Measurements from ENCODE around the gene NAMPT.
"Not testable (repeated sequence)": the region's sequence is repeated elsewhere in the genome, so short reads cannot be mapped to it uniquely, and the experiment has no call there.

NAMPT gene

GRCh38 chr7:106236065-106236464 is 48.7 kb downstream of the NAMPT start:
- no peak for FAIRE-seq
- no peak for DNase-seq (ENCODE audit: low spot score)

DNA sequence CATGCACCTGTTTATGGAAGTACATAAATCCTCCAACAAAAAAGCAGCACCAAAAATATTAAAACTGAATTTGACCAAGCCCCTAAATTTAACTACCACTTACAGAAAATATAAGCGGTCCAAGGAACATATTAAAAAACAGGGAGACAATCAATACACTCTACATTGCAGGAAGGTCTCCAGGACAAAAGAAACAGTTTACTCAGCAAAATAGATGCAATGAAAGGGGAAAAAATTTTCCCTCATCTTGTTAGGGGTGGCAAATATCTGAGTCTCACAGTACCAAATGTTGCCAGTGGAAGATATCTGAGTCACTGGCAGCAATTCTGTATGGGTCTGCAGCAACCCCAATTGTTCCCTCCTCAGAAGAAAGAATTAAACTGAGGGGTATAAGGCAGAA is 50.4 kb downstream of the NAMPT start:
- no peak for DNase-seq (ENCODE audit: low spot score)
- FAIRE-seq = no peak

DNA sequence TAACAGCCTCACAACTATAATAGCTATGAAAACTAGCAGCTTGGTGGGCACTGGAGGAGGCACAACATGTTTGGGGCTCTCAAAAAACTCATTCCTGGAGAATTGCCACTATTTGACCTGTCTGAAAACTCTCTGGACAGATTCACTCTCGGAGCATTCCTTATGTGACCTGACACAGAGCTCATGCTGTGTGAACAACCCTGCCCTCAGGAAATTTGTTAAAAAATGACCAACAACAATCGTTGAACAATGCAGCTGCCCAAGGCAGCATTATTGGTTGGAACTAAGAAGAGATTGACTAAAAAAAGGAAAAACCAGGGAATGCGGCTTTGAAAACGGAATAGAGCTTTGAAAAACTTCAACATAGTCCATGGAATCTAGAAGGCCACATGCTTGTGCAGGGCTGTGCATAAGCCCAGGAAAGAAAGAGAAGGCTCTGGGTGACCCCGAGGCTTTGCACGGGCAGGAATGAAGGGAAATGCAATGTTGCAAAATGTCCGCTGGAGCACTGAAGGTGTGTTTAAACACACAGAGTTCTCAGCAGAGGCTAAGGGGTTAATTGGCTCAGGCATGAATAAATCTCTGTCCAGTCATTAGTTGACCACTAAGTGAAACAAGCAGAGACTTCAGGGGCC is 52.8 kb downstream of the NAMPT start:
- FAIRE-seq = no peak
- DNase-seq (ENCODE audit: low spot score) = no peak

GRCh38 chr7:106225856-106226255 is 58.9 kb downstream of the NAMPT start:
- DNase-seq (ENCODE audit: low spot score) = no peak

DNA sequence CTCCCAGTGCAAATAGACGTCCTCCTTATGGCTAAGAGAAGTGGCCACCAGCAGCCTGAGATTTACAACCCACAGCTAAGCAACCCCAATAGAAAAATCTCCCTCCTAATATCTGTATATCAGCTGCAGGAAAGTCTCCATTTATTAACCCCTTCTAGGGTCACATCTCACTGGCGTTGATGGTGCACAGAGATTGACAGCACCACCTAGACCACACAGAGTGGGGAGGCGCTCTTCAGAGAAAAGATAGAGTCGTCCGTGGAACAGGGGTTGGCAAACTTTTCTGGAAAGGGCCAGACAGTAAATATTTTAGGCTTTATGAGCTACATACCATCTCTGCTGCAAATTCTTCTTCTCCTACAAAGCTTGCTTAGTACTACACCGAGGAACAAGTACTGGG is 60.0 kb downstream of the NAMPT start:
- FAIRE-seq (no peak), DNase-seq (ENCODE audit: low spot score) (no peak)

More at GRCh38 chr7:106225856-106226255, 58.9 kb downstream of the NAMPT start:
- no peak for FAIRE-seq

DNA sequence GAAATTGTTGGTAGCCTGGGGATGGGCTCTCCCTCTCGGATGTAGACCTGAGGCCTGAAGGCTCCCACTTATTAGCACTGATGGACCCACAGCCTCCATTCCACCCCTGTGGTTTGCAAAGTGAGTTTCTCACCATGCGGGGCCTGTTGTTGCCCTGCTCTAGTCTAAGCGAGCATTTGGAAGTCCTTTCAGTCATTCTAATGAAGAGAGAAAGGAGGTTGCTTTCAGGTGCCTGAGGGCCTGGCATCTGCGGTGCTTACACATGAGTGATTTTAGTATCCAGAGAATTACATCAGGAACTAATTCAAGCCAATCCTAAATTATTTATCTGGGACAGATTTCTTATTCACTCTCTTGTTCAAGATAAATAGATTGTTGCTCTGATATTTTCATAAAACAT is 61.6 kb downstream of the NAMPT start:
- DNase-seq (ENCODE audit: low spot score) = no peak
- FAIRE-seq = no peak

- DNase-seq (ENCODE audit: low spot score) (no peak), FAIRE-seq (no peak)
Observed at GRCh38 chr7:106222545-106222944, 62.2 kb downstream of the NAMPT start.

DNA sequence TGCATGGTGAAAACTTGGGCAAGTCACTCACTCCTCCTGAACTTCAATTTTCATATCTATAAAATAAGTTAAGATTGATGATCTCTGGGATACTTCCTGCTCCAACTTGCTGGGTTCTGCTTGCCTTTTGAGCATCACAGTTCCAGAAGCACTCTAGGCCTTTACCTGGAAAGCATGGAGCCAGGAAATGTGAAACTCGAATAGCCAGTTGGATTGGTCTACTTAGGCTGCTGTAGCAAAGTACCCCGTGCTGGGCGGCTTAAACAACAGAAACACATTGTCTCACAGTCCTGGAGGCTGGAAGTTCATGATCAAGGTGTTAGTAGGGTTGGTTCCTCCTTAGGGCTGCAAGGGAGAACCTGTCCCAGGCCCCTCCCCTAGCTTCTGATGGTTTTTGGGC is 64.5 kb downstream of the NAMPT start:
- no peak for FAIRE-seq
- no peak for DNase-seq (ENCODE audit: low spot score)

DNA sequence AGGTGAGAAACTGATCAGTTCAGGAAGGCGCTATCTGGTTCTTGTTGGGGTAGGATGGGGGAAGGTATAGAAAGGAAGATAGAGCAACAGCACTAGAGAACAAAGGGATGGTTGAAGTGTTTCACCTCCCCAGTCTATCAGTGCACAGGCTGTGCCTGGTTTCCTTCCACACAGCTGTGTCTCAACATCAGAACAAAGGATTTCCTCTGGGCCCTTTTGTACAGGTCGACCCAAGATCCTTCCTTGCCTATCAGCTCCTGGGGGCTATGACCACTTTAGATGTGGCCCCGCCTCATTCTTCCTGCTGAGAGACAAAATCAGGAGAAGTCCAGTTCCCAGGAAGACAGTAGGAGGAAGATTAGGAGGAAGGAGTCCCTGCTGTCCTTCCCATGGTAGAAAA is 65.6 kb downstream of the NAMPT start:
- no peak for DNase-seq (ENCODE audit: low spot score)
- no peak for FAIRE-seq

- DNase-seq (ENCODE audit: low spot score) (no peak), FAIRE-seq (no peak)
Observed at GRCh38 chr7:106218546-106218945, 66.2 kb downstream of the NAMPT start.

GRCh38 chr7:106216923-106217542 is 67.8 kb downstream of the NAMPT start:
- DNase-seq (ENCODE audit: low spot score) (peak; percentile 73), FAIRE-seq (no peak)

GRCh38 chr7:106216517-106216922 is 68.3 kb downstream of the NAMPT start:
- peak; percentile 52 for FAIRE-seq
- DNase-seq (ENCODE audit: low spot score) = peak; percentile 92

DNA sequence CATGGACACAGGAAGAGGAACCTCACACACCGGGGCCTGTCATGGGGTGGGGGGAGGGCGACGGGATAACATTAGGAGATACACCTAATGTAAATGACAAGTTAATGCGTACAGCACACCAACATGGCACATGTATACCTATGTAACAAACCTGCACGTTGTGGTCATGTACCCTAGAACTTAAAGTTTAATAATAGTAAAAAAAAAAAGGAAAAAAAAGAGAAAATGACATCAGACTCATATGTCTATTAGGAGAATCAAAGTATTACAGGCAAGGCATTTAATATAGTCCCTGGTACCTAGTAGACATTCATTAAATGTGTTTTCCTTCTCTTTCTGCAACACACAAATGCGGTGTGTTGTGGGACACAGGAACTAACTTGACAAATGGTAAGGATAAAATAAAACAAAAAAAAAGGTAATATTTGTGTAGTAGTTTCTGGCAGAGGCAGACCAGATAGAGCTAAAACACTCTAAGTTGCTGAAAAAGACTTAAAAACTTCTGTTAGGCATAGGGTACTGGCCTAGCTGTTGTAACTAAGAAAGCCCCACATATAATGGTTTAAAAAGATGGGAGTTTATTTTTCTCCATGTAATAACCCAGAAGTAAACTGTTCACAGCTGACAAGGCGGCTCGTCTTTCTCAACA is 68.8 kb downstream of the NAMPT start:
- DNase-seq (ENCODE audit: low spot score) (no peak), FAIRE-seq (no peak)

GRCh38 chr7:106208944-106209343 is 75.8 kb downstream of the NAMPT start:
- not testable (repeated sequence) for DNase-seq (ENCODE audit: low spot score); FAIRE-seq

DNA sequence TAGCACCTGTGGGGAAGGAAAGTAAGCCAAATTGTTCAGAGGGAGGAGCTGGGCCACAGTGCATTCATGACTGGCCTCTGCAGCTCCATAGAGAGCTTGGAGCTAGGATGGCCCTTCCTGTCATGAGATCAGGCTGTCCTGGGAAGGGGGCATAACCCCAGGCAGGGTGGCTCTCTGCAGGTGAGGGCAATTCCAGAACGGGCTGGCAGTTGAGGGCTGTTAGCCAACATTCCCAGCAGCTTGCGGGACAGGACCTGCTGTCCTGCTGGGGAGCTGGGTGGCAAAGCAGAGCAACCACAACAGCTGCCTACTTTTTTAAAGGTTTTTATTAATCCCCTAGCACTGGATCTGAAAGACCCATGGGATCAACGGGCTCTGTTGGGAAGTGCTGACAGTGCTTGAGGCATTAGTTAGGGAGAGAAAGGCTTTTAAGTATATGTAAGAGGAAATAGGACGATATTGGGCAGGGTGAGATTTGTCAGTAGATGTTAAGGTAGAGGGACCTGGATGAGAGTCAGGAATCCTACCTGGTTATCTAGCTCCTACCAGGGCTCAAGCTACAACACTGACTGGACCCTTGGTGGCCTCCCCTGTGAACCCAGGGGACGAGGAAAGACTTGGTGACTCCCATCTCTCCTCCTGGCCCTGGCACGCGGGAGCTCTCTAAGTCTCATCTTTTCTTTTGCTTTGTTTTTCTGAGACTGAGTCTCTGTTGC is 77.8 kb downstream of the NAMPT start:
- no peak for FAIRE-seq

DNA sequence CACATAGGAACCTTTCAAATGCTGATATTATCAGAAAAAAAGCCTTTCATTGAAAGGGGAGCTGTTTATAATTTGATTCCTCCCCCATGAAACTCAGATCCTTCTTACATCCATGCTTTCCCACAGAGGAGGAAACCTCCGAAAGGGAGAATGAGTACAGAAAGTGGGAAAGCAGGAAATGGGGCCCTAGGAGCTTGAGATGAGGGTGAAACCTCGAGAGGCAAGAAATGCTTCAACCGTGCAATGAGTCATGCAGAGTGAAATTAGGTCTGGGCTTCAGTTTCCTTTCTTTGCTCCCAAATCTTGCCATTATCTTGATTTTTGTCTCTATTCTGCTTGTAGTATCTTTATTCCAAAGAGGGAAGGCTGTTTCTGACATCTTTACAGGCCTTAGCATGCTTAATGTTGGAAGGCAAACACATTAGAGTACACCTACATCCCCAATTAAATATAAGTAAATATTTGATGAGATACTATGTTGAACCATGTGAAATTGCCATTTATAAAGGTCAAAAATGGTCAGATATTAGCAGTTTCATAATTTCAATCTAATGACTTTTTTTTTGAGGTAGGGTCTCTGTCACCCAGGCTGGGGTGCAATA is 79.1 kb downstream of the NAMPT start:
- FAIRE-seq (no peak), DNase-seq (ENCODE audit: low spot score) (peak; percentile 44)

More for the DNA sequence above, 77.8 kb downstream of the NAMPT start:
- no peak for DNase-seq (ENCODE audit: low spot score)

- FAIRE-seq = no peak
Observed at GRCh38 chr7:106203473-106203872, 81.3 kb downstream of the NAMPT start.

GRCh38 chr7:106201164-106201563 is 83.6 kb downstream of the NAMPT start:
- no peak for DNase-seq (ENCODE audit: low spot score)
- FAIRE-seq = no peak

More at GRCh38 chr7:106203473-106203872, 81.3 kb downstream of the NAMPT start:
- DNase-seq (ENCODE audit: low spot score) = no peak

DNA sequence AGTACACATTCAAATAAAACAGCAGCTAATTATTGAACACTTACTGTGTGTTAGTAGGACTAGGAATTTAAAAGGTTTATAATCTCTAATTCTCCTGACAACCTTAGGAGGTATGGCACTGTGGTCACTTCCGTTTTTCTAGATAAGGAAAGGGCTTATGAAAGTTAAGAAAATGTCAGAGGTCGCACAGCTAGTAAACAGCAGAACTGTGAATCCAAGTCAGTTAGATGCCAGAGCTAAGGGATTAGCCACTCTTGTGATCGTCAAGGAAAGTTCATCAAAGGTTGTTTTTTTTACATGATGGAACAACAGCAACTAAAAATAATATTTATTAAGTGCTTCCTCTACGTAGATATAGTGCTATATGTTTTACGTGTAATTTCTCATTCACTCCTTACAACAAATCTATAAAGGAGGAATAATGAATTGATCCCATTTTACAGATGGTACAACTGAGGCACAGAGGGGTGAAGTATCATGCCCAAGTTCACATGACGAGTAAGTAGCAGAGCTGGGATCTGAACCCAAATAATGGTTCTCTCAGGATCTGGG is 84.9 kb downstream of the NAMPT start:
- DNase-seq (ENCODE audit: low spot score) (no peak), FAIRE-seq (no peak)

- FAIRE-seq (no peak), DNase-seq (ENCODE audit: low spot score) (no peak)
Observed at GRCh38 chr7:106199024-106199423, 85.8 kb downstream of the NAMPT start.

All from urothelium cell line (cell line).